ENCODE measurements around the gene C1orf141. TPM values are rescaled to one million over a fixed set of nuclear protein-coding genes. Genes with fewer than 3 reads are reported as not detected.
A peak's percentile ranks its signal among the peaks of the same experiment; 100 is the strongest.
"Not testable (repeated sequence)": the region's sequence is repeated elsewhere in the genome, so short reads cannot be mapped to it uniquely, and the experiment has no call there.

The C1orf141 gene
- total RNA-seq, 1 experiment from 2014 or later, result not detected

DNA sequence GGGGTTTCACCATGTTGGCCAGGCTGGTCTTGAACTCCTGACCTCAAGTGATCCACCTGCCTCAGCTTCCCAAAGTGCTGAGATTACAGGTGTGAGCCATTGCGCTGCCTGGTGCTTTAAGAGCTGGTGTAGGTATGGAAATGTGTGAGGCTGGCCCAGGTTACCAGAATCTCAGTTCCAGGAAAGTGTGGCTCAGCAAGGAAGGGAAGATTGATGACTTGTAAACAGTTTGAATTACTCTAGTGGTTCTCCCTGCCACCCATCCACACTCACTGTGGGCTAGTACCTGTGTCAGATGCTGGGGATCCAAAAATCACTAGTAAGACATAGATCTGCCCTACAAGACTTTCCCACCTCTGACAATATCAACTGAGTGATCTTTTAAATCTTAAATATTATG is 46.3 kb downstream of the C1orf141 start:
- DNase-seq (ENCODE audit: low spot score), result no peak

- DNase-seq (ENCODE audit: low spot score), result no peak
These were observed 49.4 kb downstream of the C1orf141 start for GRCh38 chr1:67085326-67085725.

DNA sequence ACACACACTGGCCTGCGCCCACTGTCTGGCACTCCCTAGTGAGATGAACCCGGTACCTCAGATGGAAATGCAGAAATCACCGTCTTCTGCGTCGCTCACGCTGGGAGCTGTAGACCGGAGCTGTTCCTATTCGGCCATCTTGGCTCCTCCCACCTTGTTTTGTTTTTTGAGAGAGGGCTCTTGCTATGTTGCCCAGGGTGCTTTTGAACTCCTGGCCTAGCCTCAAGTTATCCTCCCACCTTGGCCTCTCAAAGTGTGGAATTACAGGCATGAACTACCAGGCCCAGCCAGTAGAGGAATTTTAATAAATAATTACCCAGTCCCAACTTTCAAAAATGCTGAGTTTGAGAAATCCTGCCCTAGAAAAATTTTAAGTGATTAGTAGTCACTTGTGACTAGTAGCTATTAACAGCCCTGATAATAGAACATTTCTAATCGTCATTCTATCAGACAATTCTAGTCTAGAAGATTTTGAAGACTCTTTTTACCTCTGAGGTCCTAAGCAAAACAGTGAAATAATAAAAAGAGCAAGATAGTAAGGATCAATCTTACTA is 49.9 kb downstream of the C1orf141 start:
- no peak for DNase-seq (ENCODE audit: low spot score)

DNA sequence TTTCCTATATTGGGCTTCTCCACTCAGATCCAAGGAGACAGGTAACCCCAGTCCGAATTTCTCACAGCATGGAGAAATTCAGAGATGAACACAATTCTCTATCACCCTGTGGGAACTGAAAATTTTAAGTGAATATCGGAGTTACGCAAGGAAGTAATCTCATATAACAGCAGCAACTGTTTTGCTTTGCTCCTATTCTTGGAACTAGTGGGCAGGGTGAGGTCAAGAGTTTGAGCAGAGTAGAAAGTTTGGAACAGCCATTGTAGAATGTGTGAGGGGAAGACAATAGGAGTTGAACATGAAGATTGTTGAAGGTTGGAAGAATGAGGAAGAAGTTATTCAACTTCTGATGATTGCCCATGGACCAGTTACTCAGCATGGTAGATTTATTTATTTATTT is 56.5 kb downstream of the C1orf141 start:
- no peak for DNase-seq (ENCODE audit: low spot score)

DNA sequence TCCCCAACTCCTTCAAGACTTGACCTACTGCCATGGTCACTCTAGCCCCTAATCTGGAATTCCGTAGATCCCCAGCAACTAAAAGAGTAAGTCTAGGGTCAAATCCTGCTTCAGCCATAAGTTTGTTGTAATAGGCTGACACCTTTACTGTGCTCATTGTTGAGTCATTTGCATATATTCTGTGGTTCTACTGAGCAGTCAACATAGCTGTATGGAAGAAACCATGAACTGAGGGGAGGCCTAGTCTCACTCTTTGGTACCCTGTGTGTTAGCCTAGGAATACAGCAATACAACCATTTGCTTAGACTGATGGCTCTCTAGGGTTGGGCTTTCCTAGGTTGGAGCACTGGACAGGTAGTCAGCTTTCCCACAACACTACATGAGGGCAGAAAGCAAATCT is 57.2 kb downstream of the C1orf141 start:
- no peak for DNase-seq (ENCODE audit: low spot score)

GRCh38 chr1:67072749-67073148 is 62.0 kb downstream of the C1orf141 start:
- no peak for DNase-seq (ENCODE audit: low spot score)

DNA sequence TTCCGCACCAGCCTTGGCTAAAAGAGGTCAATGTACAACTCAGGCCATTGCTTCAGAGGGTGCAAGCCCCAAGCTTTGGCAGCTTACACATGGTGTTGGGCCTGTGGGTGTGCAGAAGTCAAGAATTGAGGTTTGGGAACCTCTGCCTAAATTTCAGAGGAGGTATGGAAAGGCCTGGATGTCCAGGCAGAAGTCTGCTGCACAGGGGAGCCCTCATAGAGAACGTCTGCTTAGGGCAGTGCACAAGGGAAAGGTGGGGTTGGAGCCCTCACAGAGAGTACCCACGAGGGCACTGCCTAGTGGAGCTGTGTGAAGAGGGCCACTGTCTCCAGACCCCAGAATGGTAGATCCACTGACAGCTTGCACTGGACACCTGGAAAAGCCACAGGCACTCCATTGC is 67.1 kb downstream of the C1orf141 start:
- not testable (repeated sequence) for DNase-seq (ENCODE audit: low spot score)

DNA sequence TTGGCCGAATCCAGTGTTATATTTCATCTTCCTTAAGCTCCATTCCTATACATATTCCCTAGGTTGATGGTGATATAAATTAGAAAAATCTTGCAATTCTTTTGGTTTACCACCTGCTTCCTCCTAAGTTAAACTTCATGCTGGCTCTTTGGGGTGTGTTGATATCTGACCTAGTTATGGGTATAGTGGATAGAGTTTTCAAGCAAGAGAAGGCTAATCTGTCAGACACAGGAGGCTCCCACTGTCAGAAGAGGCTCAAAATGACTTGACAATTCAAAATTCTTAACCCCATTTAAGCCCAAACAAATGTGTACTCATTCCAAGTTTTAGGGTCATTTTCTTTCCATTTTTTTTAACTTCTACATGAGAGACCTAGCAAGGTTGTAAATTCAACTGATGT is 72.4 kb downstream of the C1orf141 start:
- DNase-seq (ENCODE audit: low spot score), result no peak

- DNase-seq (ENCODE audit: low spot score), result no peak
These were observed 73.5 kb downstream of the C1orf141 start for GRCh38 chr1:67061266-67061665.

- DNase-seq (ENCODE audit: low spot score), result peak; percentile 98
These were observed 74.0 kb downstream of the C1orf141 start for GRCh38 chr1:67060811-67061218.

DNA sequence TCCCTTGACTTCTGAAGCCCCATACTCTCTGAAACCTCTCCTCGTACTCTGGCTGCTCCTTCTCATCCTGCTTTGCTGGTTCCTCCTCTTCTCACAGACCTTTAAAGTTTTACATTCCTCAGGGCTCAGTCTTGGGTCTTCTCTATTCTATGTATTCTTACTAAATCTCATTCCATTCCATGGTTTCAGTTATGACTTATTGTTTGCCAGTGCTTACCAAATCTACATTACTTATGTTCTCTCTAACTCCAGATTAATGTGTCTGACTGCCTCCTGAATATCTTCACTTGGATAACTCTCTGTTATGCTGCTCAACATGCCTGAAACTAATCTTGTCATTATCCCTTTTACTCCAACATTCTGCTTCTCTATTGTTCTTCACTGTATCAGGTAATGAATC is 75.4 kb downstream of the C1orf141 start:
- DNase-seq (ENCODE audit: low spot score), result no peak

DNA sequence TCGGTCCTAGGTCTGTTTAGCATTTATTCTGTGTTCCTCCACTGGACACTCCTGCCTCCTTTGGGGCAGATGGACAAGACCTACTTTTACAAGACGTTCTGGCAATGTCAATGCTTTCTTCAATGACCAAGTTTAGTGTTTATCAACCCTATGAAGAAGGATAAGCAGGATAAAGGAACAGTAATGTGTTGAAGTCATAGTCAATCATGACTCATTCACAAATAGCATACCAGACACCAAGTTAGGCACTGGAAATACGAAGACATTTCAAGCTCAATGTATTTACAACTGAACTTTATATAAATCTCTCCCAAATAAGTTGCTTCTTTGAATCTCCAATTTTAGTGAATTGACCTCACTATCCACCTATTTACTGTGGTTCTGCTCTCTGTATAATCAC is 76.0 kb downstream of the C1orf141 start:
- no peak for DNase-seq (ENCODE audit: low spot score)

DNA sequence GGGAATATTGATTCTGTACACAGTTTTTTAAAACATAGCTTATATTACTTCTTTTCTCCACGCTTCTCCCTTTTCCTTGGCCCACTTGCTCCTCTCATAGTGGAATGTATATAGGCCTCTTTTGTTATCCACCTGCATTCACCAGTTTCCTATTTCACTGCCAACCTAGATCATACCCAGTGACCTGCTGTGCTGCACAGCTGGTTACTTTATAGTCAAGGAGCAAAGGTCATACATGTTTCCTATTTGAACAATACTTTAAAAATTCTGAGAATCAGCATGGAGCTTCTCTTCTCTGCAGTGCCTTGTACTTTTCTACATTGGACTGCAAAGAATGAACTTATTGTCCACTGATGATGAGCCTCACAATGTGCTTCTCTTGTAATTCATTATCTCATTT is 76.5 kb downstream of the C1orf141 start:
- no peak for DNase-seq (ENCODE audit: low spot score)

- DNase-seq (ENCODE audit: low spot score), result peak; percentile 49
These were observed 80.7 kb downstream of the C1orf141 start, which contains the start of gene SLC35D1 for GRCh38 chr1:67053785-67054772. Gene SLC35D1, minus strand, starts transcription at chr1:67054148. Its CDS starts 135 bp downstream, at chr1:67054013.

DNA sequence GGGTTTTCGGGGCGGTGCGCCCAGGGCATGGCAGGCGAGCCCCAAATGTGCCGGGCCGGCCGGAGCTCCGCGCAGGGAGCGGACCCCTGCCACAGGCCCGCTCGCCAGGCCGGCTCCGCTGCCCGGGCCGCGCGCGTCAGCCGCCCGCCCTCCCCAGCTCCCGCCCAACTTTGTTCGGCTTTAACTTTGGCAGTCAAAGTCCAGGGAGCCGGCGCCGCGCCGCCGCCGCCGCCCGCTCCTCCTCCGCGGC is 81.3 kb downstream of the C1orf141 start:
- DNase-seq (ENCODE audit: low spot score), result no peak

DNA sequence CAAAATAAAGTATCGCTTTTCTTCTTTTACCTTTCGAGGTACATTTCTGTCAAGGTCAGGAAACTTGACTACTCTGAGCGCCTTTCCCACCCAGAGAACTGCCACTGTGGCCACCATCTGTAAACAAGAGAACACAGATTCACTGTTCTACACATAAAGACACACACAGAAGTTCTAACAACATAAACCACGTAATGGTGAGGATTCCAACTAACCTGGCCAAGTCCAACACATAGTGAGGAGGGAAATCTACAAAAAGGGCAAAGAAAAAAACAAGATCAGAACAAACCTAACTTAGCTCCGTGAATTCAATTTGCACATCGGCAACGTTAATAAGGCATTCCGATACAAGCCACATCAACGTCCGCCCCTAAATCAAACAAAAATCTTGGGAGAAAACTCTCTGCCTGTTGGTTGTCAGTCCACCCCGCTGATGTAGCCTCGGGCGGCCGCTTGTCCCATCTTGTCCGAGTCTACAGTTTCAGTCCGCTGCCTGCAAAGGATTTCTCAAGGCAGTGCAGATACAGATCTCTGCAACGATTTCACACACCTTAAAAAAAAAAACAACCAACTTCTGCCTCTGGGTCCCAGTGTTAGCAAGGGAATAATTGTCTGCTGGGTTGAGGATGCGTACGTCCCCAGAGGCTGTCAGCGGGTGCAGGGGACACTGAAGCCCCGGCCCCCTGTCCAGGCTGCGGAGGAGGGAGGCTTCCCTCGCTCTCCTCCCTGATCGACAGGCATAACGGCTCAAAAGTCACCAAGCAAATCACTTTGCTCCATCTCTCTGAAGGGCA is 81.8 kb downstream of the C1orf141 start:
- DNase-seq (ENCODE audit: low spot score), result peak; percentile 16

GRCh38 chr1:67051196-67051595 is 83.6 kb downstream of the C1orf141 start:
- no peak for DNase-seq (ENCODE audit: low spot score)

GRCh38 chr1:67044631-67045270 is 90.0 kb downstream of the C1orf141 start:
- no peak for DNase-seq (ENCODE audit: low spot score)

GRCh38 chr1:67043366-67043765 is 91.4 kb downstream of the C1orf141 start:
- no peak for DNase-seq (ENCODE audit: low spot score)

Measured in H4 (cell line).